ENCODE data around the gene BMPR1A.

The BMPR1A gene

GRCh38 chr10:86768412-86769062 lies 12.1 kb downstream of the BMPR1A start:
- no peak for DNase-seq

GRCh38 chr10:86769991-86770390 lies 13.6 kb downstream of the BMPR1A start:
- DNase-seq: no peak

- DNase-seq: peak; percentile 53
These were observed 14.1 kb downstream of the BMPR1A start for GRCh38 chr10:86770412-86770960.

- DNase-seq: no peak
These were observed 17.1 kb downstream of the BMPR1A start for GRCh38 chr10:86773498-86773897.

GRCh38 chr10:86775056-86775869 lies 18.8 kb downstream of the BMPR1A start:
- peak; percentile 75 for DNase-seq

GRCh38 chr10:86775870-86776180 lies 19.4 kb downstream of the BMPR1A start:
- DNase-seq: no peak

GRCh38 chr10:86779220-86780017 lies 23.0 kb downstream of the BMPR1A start:
- no peak for DNase-seq

GRCh38 chr10:86782701-86783418 lies 26.4 kb downstream of the BMPR1A start:
- no peak for DNase-seq

GRCh38 chr10:86785037-86785436 lies 28.6 kb downstream of the BMPR1A start:
- DNase-seq: no peak

- DNase-seq: no peak
These were observed 29.5 kb downstream of the BMPR1A start for GRCh38 chr10:86785968-86786367.

- DNase-seq: no peak
These were observed 29.9 kb downstream of the BMPR1A start for GRCh38 chr10:86786368-86786767.

GRCh38 chr10:86790394-86790793 lies 34.0 kb downstream of the BMPR1A start:
- no peak for DNase-seq

GRCh38 chr10:86792461-86793167 lies 36.2 kb downstream of the BMPR1A start:
- no peak for DNase-seq

GRCh38 chr10:86793696-86794095 lies 37.3 kb downstream of the BMPR1A start:
- no peak for DNase-seq

GRCh38 chr10:86795353-86795752 lies 38.9 kb downstream of the BMPR1A start:
- no peak for DNase-seq

- DNase-seq: no peak
These were observed 41.6 kb downstream of the BMPR1A start for GRCh38 chr10:86798025-86798424.

- DNase-seq: no peak
These were observed 42.2 kb downstream of the BMPR1A start for GRCh38 chr10:86798611-86799010.

GRCh38 chr10:86799188-86799845 lies 42.9 kb downstream of the BMPR1A start:
- no peak for DNase-seq

- no peak for DNase-seq
These were observed 45.6 kb downstream of the BMPR1A start for GRCh38 chr10:86801995-86802394.

- DNase-seq: no peak
These were observed 46.2 kb downstream of the BMPR1A start for GRCh38 chr10:86802473-86803108.

- no peak for DNase-seq
These were observed 46.7 kb downstream of the BMPR1A start for GRCh38 chr10:86803156-86803555.
